GM21360 (cell line): ENCODE data around the gene FAM193B.
A peak's percentile ranks its signal among the peaks of the same experiment; 100 is the strongest.

Experiments used
- ATAC-seq: cut with Tn5 transposase; IDR thresholded peaks from one replicate; pipeline ENCODE4 v1.9.1; 2021; ENCODE audit warnings: mild to moderate bottlenecking, moderate library complexity; ENCODE audit not compliant: unreplicated experiment

The FAM193B gene

GRCh38 chr5:177503351-177504085 is 50.8 kb downstream of the FAM193B start:
- ATAC-seq = no peak

DNA sequence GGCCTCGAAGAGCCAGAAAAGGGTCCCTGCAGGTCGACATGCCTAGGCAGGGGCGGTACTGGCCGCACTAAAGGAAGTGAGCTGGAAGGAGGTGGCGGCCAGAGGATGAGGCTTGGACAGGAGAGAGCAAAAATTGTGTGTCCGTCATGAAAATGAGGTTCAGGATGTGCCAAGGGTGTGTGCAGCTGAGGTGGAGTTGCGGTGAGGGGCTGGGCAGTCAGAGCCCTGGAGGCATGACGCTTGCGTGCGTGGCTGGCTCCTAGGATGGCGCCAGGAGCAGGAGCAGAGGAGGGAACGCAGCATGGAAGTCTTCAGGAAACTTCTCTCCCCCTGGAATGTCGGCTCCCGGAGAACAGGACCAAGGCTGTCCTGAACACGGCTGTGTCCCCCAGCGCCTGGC is 51.5 kb downstream of the FAM193B start:
- no peak for ATAC-seq

DNA sequence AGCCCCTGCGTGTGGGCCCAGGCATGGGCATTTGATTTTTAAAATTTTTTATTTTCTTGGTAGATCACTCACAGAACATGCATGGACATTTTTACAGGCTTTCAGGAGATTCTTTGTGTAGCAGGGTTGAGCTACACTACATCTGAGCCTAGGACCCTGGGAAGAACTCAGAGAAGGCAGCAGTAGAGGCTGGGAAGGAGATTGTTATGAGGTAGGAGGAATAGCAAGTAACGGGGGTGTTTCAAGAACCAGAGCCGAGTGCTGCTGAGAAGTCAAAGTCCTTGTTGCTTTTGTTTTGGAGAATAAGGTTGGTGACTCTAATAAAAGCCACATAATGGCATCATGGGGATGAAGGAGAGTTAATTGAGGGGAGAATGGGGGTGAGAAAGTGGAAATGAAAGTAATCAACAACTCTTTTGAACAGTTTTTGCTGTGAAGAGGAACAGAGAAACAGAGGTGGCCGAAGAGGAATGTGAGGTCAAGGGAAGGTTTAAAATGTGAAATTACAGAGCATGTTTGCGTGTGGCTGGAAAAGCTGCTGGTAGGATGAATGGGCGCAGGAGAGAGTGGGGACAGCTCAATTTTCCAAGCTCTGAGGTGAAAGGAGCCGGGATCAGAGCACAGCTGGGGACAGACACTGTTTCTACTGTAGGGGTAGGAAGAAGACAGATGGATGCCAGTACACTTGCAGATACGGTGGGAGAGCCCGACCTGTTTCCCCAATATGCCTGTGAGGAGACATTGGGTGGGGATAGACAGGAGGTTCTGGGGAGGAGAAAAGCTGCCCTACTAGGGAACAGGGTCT is 52.3 kb downstream of the FAM193B start:
- no peak for ATAC-seq

- ATAC-seq = no peak
Observed at GRCh38 chr5:177500685-177501522, 53.5 kb downstream of the FAM193B start.

- ATAC-seq = no peak
Observed at GRCh38 chr5:177499842-177500241, 54.5 kb downstream of the FAM193B start.

- ATAC-seq = no peak
Observed at GRCh38 chr5:177498013-177498787, 56.2 kb downstream of the FAM193B start.

DNA sequence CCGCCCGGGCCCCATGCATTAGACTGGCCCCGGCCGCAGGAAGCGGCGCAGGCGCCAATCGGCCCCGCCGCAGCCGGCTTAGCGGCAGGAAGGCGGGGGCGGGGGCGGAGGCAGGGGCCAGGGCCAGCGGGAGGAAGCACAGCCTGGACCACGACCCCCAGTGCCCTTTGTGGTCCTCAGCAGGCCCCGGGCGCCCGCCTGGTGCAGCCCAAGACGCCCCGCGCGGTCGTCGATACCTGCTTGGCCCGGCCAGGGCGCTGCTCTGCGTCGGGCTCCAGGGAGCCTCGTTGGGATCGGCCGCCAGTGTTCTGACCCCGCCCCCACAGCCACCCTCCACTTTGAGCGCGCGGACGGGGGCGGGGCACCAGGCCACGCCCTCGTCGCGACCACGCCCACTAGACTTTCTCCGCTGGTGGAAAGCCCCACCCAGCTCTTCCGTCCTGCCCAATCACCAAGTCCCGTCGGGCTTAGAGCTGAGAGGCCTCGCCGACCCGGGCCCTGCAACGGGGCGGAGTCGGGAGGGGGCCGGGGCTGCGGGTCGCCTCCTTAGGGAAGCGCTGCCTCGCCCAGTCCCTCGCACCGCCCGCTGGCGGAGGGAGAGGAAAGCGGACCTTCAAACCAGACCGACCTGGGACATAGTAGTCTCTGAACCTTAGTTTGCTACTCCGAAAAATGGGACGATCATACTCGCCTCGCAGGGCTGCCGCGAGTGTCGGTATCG is 56.9 kb downstream of the FAM193B start, which contains the start of gene PDLIM7:
TSS of gene PDLIM7 (minus strand) at position 313 of the 721 bp plus-strand sequence. CDS start 1,092 bp downstream, outside the sequence.
- ATAC-seq = peak; percentile 67

DNA sequence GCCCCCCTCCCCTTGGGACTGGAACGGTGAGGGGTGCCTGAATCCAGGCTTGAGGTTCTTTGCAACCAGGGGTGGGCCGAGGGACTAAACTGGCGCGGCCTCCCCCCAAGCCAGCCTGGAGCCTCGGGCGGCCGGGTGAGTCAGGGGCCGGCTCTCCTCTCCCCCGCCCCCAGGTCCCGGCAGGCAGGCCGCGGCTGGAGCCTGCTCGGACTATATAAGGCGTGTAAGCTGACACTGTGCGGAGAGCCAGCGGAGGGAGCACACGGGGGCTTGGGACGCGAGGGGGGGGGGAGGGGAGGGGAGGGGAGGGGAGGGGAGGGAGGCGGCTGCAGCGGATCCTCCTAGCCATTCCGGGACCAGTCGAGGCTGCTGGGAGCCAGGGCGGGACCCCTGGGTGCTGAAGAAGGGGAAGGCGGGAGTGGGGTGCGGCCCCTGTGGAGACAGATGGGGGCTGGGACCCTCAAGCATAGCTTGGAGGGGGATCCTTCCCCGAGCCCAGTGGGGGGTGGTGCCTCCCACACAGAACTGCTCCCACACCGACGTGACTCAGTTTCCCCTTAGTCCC is 57.6 kb downstream of the FAM193B start:
- peak; percentile 7 for ATAC-seq

DNA sequence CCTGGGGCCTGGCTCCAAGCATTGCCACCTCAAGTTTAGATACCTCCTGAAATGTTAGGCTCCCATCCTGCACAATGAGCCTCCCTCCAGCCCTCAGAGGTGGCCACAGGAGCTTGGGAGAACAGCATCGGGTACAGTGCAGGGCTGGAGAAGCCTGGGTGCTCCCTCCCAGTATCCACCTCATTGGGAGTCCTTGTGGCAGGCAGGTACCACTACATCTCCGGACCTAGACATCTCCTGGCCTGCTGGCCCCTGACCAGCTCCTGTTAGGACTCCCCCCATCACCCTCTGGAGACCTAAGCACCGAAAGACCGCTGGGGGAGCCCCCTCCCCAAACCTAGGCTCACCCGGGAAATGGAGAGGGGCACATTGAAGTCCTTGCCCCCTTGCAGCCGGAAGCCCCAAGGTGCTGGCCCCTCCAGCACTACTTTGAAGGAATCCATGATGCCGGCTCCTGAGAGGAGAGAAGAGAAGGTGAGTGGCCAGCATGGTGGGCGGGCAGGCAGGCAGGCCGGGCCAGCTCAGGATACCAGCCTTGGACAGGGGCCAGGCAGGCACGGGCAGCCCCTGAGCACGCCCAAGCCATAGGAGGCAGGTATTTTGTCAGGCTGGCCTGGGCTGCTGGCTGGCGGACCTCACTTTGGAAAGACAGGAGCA is 58.2 kb downstream of the FAM193B start:
- ATAC-seq = no peak

DNA sequence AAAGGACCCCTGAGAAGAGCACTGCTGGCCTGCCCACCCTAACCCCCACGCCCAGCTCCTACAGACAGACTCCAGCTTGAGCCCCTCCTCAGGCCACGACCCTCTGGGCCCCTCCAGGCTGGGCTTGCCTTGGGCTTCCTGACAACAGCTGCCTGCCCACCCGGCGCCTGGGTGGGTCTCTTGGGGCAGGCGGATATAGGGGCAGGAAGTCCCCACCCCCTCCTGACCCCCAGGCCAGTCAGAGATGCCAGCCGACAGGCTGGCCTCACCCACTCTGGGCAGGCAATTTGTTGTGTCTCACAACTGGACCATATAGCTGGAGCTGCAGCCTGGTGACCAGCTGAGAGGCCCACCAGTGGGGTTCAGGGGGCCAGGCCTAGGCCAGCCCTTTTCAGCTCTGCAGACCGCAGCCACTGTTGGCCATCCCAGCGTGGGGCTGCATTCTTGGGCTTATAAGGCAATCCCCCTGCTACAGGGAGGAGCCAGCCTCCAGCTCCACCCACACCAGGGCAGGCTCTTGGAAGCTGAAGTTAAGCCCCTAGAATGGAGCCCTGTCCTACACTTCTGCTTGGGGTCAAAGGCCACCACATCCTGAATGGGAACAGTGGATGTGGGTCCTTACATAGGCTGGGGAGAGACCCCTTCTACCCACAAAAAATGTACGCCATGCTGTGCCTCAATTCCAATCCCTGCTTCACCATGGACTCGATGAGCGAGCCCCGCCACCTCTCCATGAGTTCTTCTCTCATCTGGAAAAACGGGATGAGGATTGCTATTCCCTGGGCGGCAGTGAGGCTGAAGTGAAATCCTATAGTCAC is 58.9 kb downstream of the FAM193B start:
- no peak for ATAC-seq

DNA sequence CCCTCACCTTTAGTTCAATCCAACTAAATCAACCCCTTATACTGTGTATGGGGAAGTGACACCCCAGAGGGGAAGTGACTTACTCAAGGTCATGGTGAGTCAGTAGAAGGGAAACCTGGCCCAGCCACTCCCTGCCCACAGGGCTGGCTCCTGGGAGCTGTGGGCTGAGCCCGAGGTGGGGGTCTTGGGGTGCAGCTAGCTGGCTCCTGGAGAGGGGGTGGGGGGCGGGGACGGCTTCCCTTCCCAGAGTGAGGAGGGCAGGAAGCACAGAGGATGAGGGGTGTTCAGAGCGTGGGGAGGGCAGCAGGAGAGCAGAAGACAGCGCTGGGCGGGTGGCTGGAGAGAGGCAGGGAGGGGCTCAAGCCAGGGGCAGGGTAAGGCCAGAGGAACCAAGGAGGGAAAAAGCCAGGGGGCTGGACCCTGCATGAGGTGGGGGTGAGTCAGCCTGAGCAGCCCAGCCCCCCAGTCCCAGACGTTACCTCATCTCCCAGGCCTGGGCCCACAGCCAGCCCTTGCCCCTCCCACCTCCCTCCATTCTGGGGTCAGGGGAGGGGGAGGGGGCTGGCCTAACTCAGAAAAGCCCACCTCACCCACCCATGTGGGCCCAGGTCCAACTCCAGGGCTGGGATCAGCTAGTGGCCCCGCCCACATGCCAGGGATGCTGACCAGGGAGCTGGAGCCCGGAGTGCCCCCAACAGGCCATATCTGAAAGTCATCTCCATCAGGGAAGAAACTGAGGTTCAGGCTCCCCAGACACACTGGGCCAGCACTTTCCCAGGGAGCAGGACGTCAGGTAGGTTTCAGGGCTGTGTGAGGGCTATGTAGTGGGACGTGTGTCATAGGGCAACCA is 59.8 kb downstream of the FAM193B start:
- no peak for ATAC-seq

DNA sequence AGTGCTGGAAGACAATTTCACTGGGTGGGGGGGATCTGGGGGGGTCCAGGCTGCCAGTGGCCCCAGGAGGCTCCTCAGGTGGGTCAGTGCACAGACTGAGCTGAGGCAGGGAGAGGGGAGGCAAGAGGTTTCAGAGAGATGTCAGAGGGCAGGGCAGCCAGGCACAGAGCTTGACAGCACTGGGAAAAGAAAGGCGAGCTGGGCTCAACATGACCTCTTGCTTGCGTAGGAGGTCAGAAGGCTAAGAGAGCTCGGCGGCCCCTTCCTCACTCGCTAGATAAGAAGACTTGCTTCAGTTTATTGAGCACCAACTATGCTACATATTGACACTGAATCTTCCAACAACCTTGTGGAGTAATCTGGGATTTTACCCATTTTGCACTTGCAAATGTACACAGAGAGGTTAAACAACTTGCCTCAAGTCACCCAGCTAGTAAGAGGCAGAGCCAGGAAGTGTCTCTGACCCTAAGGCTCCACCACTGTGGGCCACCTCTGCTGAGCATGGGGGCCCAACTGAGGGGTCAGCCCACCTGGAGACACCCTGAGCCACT is 60.5 kb downstream of the FAM193B start:
- no peak for ATAC-seq

DNA sequence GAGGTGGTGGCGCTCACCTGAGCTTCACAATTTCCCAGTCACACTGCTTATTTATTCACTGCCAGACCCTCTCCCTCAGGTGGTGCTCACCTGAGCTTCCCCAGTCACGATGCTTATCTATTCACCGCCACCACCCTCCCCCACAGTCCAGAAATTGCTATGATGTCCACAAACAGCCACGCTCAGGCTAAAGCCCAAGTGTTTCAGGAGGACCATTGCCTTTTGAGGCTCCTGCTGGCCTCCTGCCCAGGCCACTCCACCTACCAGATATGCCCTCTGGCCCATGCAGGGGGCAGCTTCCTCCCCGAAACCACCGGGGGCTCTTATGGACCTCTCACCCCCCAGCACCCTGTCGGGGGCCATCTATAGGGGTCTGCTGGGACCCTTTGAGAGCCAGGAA is 61.5 kb downstream of the FAM193B start:
- no peak for ATAC-seq

- no peak for ATAC-seq
Observed at GRCh38 chr5:177491983-177492746, 62.2 kb downstream of the FAM193B start.

DNA sequence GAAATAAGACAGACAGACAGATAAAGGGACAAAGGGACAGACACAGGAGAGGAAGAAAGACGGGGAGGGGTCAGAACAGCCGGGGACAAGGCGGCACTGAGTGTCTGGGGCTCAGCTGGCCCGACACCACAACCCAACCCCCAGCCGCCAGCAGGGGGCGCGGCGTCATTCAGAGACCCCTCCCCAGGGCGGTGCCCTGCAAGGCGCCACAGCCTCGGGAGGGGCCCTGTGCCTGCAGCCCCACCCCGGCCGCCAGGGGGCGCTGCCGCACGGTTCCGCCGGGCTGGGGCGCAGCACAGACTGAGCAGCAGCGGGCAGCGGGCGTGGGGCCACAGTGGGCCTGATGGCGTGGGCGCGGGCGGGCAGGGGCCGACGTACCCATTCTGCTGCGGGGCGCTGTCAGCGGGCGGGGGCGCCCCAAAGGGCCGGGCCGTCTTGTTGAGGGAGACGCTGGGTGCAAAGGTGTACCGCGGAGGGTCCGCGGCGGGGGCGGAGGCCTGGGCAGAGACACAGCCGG is 62.9 kb downstream of the FAM193B start:
- ATAC-seq = no peak

DNA sequence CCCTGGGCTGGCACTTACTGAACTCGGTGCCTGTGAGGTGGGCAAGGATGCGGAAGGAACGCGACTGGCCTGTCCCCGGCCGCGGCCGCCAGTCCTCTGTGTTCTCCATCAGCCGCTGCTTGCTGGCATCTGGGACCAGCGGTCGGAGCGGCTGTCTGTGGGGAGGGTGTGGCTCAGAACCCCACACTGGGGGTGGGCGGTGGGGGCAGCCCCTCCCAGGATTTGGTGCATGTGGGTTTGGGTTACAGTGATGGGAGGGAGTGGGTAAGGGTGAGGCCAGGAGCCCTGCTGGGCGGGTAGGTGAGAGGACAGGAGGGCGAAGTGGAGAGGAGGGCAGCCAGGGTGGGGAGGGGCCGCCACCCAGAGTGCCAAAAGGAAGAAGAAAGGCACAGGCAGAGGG is 63.4 kb downstream of the FAM193B start:
- ATAC-seq = no peak
